Colonic mucosa (tissue), 4 donors: ENCODE measurements around the gene AFF1. TPM values are rescaled to one million over a fixed set of nuclear protein-coding genes. Genes with fewer than 3 reads are reported as not detected.
"Not testable (repeated sequence)": the region's sequence is repeated elsewhere in the genome, so short reads cannot be mapped to it uniquely, and the experiment has no call there.

Source experiments
- DNase-seq: peaks from one replicate; pipeline ENCODE4 v3.0.0-alpha.2; 2020
- H3K27ac ChIP-seq: fragments of 200-600 bp; one replicate; pipeline ENCODE4 v1.8.0; 2021
- H3K27me3 ChIP-seq: fragments of 200-600 bp; one replicate; pipeline ENCODE4 v1.8.0; 2021
- H3K36me3 ChIP-seq: fragments of 200-600 bp; one replicate; pipeline ENCODE4 v1.8.0; 2021
- H3K4me1 ChIP-seq: fragments of 200-600 bp; one replicate; pipeline ENCODE4 v1.8.0; 2021; ENCODE audit warnings: mild to moderate bottlenecking
- H3K4me3 ChIP-seq: fragments of 200-600 bp; one replicate; pipeline ENCODE4 v1.8.0; 2021
- H3K9ac ChIP-seq, 2 donors: one replicate each; pipeline ENCODE4 v1.7.0; 2013; ENCODE audit warnings: control low read depth in 2 of 2, low read depth in 2 of 2, low read length in 2 of 2
- H3K9me3 ChIP-seq: fragments of 200-600 bp; one replicate; pipeline ENCODE4 v1.8.0; 2021
- intact Hi-C: fragments of 100-400 bp; cut with DNase I; formaldehyde crosslinking; loops from one replicate; pipeline ENCODE4 v1.14.1; 2022
- total RNA-seq, 2 donors: library from RNA; stranded (reverse); fragmentation: NEBNext Ultra II Directional in 1 of 2; extraction: Animal tissue kit (Norgen Biotek cat#: 25700) in 1 of 2; gene quantifications; one replicate each; pipeline ENCODE4 v1.2.1, GENCODE V29; 2021
- TF ChIP-seq, protein P1 (sequence below): fragments of 200-600 bp; IDR thresholded peaks from one replicate; pipeline ENCODE4 v1.8.0; 2022; ENCODE audit warnings: antibody characterized with exemption, mild to moderate bottlenecking
- donor health status: healthy.
- donor health status: DM: no; HTN: no; CAD: no.
- donor health status: DM: no; HTN: no; CAD: no.

Gene AFF1
- total RNA-seq, 2 donors from 2014 or later, result 73.5 to 104 TPM

DNA sequence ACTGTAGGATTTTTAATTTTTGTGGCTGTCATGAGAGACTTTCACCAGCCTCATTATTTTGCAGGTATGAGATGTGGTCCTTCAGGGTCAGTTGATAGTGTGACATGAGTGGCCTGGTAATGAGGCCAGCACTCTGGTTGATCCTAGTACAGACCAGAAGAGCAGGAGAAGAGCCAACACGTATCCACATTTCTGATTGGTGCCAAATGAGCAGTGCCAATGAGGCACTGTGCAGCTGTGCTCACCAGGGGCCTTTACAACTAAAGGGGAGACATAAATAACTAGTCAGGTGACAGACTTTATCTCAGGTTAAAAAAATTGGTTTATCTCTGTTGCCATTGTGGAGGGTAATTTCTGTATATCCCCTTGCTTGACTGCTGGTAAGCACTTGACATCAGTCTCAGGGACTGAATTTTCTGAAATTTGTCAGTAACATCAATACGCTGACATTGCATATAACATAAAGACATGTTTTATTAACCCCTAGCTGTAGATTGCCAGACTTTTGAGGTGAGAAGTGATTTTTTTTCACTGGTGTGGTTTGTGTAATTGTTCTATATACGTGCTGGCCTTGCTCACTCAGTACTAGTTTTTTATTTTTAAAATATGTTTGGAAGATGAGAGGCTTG, 101.2 kb downstream of the AFF1 start:
- TF ChIP-seq, protein P1, sequence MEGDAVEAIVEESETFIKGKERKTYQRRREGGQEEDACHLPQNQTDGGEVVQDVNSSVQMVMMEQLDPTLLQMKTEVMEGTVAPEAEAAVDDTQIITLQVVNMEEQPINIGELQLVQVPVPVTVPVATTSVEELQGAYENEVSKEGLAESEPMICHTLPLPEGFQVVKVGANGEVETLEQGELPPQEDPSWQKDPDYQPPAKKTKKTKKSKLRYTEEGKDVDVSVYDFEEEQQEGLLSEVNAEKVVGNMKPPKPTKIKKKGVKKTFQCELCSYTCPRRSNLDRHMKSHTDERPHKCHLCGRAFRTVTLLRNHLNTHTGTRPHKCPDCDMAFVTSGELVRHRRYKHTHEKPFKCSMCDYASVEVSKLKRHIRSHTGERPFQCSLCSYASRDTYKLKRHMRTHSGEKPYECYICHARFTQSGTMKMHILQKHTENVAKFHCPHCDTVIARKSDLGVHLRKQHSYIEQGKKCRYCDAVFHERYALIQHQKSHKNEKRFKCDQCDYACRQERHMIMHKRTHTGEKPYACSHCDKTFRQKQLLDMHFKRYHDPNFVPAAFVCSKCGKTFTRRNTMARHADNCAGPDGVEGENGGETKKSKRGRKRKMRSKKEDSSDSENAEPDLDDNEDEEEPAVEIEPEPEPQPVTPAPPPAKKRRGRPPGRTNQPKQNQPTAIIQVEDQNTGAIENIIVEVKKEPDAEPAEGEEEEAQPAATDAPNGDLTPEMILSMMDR, result no peak

DNA sequence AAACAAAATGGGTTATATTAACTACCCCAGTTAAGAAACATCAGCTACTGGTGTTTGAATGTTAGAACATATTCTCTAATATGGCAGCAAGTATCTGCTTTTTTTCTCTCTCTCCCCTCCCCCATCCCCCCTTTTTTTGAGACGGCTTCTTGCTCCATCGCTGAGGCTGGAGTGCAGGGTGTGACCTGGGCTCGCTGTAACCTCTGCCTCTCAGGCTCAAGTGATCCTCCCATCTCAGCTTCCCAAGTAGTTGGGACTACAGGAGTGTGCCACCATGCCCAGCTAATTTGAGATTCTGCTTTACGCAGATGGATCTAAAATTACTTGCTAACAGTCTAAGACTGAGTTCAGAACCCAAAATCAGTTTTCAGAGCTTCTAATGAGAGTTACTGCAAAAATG, 101.9 kb downstream of the AFF1 start:
- H3K27ac ChIP-seq, result no peak overlapping the region

More for the DNA sequence above, 101.2 kb downstream of the AFF1 start:
- Histone ChIP-seq H3K9me3 (no peaks in the 10 kb centered on the region), H3K9ac (no peak overlapping the region), H3K27me3 (no peaks in the 10 kb centered on the region), H3K27ac (no peak overlapping the region), H3K4me1 (peaks cover 19% of the 10 kb centered on the region), H3K4me3 (no peak overlapping the region), H3K36me3 (no peaks in the 10 kb centered on the region)
- no peak for DNase-seq
- intact Hi-C loops, result no loop called here

DNA sequence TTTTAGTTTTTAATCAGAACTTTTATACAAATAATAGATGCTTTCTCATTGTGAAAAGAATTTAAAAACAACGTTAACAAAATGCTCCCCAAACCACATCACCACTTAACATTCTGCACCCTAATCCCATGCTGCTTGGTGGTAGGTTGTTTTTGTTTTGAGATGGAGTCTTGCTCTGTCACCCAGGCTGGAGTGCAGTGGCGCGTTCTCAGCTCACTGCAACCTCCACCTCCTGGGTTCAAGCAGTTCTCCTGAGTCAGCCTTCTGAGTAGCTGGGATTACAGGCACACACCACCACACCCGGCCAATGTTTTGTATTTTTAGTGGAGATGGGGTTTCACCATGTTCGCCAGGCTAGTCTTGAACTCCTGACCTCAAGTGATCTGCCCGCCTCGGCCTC, 102.4 kb downstream of the AFF1 start:
- H3K9me3 ChIP-seq, H3K4me3 ChIP-seq, H3K27me3 ChIP-seq, H3K36me3 ChIP-seq, H3K9ac ChIP-seq, H3K27ac ChIP-seq, intact Hi-C loops, DNase-seq: not testable (repeated sequence)
- peaks cover 15% of the 10 kb centered on the region for H3K4me1 ChIP-seq

More for the DNA sequence above, 101.9 kb downstream of the AFF1 start:
- Histone ChIP-seq H3K4me1 (peaks cover 15% of the 10 kb centered on the region), H3K9me3 (no peaks in the 10 kb centered on the region), H3K9ac (no peak overlapping the region), H3K36me3 (no peaks in the 10 kb centered on the region), H3K4me3 (no peak overlapping the region), H3K27me3 (no peaks in the 10 kb centered on the region)
- DNase-seq, result no peak
- TF ChIP-seq, protein P1, result no peak
- intact Hi-C loops, result no loop called here

DNA sequence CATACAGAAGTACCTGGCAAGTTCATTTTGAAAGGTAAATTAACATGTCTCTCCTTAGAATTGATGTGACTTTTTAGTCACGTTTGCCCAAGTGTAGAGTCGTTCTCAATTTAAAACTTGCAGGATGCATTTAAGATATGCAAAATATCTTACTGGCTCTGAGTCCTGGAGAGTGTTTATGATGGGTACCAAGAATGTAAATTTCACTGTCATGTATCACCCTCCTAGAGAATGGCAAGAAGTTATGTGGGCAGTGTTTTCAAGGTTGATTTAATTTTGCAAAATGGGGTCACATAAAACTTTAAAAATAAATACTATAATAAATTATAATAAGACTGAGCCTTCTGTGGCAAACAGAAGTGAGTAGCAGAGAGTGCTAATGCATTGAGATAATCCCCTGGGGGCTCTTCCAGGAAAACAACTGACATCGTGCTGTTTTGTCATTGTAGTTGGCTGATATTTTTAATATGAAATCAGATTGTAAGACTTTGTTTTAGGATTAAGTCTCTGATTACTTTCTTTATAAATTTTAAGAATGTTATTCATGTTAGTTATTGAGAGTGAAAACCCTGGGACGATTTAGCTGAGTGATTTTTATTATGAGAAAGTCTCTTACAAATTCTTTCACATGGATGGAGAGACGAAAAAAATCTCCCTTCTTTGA, 103.0 kb downstream of the AFF1 start:
- Histone ChIP-seq H3K36me3 (no peaks in the 10 kb centered on the region), H3K9me3 (no peaks in the 10 kb centered on the region), H3K27me3 (no peaks in the 10 kb centered on the region), H3K27ac (peak overlapping the region; percentile 32), H3K4me1 (peaks cover 12% of the 10 kb centered on the region), H3K9ac (no peak overlapping the region), H3K4me3 (no peak overlapping the region)
- no peak for DNase-seq
- TF ChIP-seq, protein P1, result no peak
- intact Hi-C loops, result no loop called here

DNA sequence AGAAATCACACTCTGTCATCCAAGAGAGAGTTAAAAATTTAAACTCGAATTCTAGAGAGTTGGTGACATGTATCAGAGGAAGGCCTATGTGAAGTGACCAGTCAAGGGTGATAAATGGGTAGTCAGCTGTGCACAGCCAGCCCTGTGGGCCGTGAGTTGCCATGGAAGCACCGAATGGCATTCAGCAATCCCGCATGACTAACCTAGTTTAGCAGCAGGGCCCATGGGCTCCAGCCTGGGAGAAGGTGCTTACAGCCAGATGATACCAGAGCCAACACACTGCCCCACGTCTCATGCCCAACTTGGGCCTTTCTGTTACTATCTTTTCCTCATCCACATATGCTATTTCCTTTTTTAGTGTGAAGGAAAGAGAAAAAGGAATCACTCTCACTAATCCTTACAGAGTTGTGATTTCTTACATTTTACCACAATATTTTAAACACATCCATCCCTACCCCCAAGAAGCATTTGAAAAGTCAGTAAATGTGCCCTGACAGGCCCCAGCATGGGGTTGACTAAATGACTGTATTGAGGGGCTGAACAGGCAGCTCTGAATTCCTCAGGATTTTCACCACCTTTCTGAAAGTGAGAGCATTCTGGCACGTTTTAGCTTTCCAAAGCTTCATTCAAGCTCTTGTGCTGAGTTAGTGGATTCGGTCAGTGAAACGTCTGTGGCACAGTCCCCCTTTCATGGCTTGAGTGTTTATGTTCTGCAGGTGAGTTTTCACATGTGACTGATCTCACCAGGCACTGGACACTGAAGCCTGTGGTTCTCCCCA, 104.2 kb downstream of the AFF1 start:
- Histone ChIP-seq H3K9me3 (no peaks in the 10 kb centered on the region), H3K27ac (peak overlapping the region; percentile 32), H3K36me3 (no peaks in the 10 kb centered on the region), H3K4me3 (no peak overlapping the region), H3K9ac (no peak overlapping the region), H3K4me1 (peaks cover 5% of the 10 kb centered on the region), H3K27me3 (no peaks in the 10 kb centered on the region)
- TF ChIP-seq, protein P1, result no peak
- intact Hi-C loops, result no loop called here
- no peak for DNase-seq
